Type B pancreatic cell (in vitro differentiated cells): Measurements from ENCODE around the gene OSBPL5. TPM values are rescaled to one million over a fixed set of nuclear protein-coding genes. Genes with fewer than 3 reads are reported as not detected.

Experiments used
- DNase-seq: peaks from one replicate; pipeline ENCODE4 v3.0.0; 2021; ENCODE audit warnings: mixed read lengths; ENCODE audit not compliant: unreplicated experiment; ENCODE audit errors: extremely low spot score
- H3K27ac Mint-ChIP-seq: 2 replicates; pipeline ENCODE4 v1.8.0; 2021; ENCODE audit warnings: mild to moderate bottlenecking, mixed read lengths
- H3K27me3 Mint-ChIP-seq: 2 replicates; pipeline ENCODE4 v1.8.0; 2021; ENCODE audit warnings: mixed read lengths
- H3K36me3 Mint-ChIP-seq: 2 replicates; pipeline ENCODE4 v1.8.0; 2021; ENCODE audit warnings: mixed read lengths
- H3K4me1 Mint-ChIP-seq: one replicate; pipeline ENCODE4 v1.8.0; 2021; ENCODE audit warnings: mixed read lengths; ENCODE audit not compliant: unreplicated experiment
- H3K4me3 Mint-ChIP-seq: 2 replicates; pipeline ENCODE4 v1.8.0; 2021; ENCODE audit warnings: mild to moderate bottlenecking, mixed read lengths
- H3K9me3 Mint-ChIP-seq: 2 replicates; pipeline ENCODE4 v1.8.0; 2021; ENCODE audit warnings: mixed read lengths
- total RNA-seq: library from RNA; stranded (reverse); gene quantifications from 2 replicates; pipeline ENCODE4 v1.2.1, GENCODE V29; 2021; ENCODE audit warnings: low replicate concordance
- TF ChIP-seq, protein P1 (sequence below): fragments of 200-600 bp; sonication (generic); conservative IDR thresholded peaks from 2 replicates; pipeline ENCODE4 v1.5.0; 2021; ENCODE audit warnings: antibody characterized with exemption, mild to moderate bottlenecking

The OSBPL5 gene
- total RNA-seq, 1 donor from 2014 or later, result 33.1 TPM

- DNase-seq, result peak; percentile 31
- H3K4me1 Mint-ChIP-seq, result no peaks in the 10 kb centered on the region
- H3K9me3 Mint-ChIP-seq, result no peaks in the 10 kb centered on the region
- no peak overlapping the region for H3K4me3 Mint-ChIP-seq
- peak overlapping the region; percentile 63 for H3K27ac Mint-ChIP-seq
- TF ChIP-seq, protein P1, sequence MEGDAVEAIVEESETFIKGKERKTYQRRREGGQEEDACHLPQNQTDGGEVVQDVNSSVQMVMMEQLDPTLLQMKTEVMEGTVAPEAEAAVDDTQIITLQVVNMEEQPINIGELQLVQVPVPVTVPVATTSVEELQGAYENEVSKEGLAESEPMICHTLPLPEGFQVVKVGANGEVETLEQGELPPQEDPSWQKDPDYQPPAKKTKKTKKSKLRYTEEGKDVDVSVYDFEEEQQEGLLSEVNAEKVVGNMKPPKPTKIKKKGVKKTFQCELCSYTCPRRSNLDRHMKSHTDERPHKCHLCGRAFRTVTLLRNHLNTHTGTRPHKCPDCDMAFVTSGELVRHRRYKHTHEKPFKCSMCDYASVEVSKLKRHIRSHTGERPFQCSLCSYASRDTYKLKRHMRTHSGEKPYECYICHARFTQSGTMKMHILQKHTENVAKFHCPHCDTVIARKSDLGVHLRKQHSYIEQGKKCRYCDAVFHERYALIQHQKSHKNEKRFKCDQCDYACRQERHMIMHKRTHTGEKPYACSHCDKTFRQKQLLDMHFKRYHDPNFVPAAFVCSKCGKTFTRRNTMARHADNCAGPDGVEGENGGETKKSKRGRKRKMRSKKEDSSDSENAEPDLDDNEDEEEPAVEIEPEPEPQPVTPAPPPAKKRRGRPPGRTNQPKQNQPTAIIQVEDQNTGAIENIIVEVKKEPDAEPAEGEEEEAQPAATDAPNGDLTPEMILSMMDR, result no peak
- H3K36me3 Mint-ChIP-seq, result peaks cover 8% of the 10 kb centered on the region
- no peaks in the 10 kb centered on the region for H3K27me3 Mint-ChIP-seq
Observed at GRCh38 chr11:3101921-3102640, 63.0 kb downstream of the OSBPL5 start.

- TF ChIP-seq, protein P1, result no peak
- Mint-ChIP-seq H3K4me1 (peaks cover 4% of the 10 kb centered on the region), H3K9me3 (no peaks in the 10 kb centered on the region), H3K36me3 (peaks cover 12% of the 10 kb centered on the region), H3K27me3 (no peaks in the 10 kb centered on the region), H3K4me3 (no peak overlapping the region), H3K27ac (no peak overlapping the region)
- DNase-seq, result no peak
Observed at GRCh38 chr11:3099178-3099577, 65.9 kb downstream of the OSBPL5 start.

DNA sequence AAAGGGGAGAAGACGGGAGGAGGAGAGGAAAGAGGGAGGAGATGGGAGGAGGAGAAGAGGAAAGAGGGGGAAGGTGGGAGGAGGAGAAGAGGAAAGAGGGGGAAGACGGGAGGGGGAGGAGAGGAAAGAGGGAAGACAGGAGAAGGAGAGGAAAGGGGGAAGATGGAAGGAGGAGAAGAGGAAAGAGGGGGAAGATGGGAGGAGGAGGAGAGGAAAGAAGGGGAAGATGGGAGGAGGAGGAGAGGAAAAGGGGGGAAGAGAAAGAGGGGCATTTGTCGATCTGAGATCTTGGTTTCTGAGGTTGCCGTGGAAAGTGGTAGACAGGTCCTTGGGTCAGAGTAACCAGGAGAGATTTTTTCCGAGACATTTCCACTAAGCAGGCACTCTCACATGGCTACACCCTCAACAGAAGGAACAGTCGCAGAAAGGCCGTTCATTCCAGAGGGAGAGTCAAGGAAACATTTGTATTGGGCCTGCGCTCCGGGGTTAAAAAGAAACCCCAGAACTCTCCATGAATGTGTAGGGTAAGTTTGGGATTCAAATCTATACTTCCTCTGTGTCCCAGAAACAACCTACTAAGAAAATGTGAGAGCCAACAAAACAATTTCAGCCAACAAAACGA lies 68.1 kb downstream of the OSBPL5 start:
- H3K4me3 Mint-ChIP-seq, result no peak overlapping the region

GRCh38 chr11:3095712-3096361 lies 69.3 kb downstream of the OSBPL5 start:
- peak; percentile 43 for DNase-seq
- peaks cover 4% of the 10 kb centered on the region for H3K4me1 Mint-ChIP-seq
- no peak overlapping the region for H3K27ac Mint-ChIP-seq
- TF ChIP-seq, protein P1, result no peak
- no peak overlapping the region for H3K4me3 Mint-ChIP-seq
- H3K9me3 Mint-ChIP-seq, result no peaks in the 10 kb centered on the region
- H3K27me3 Mint-ChIP-seq, result no peaks in the 10 kb centered on the region
- peaks cover 12% of the 10 kb centered on the region for H3K36me3 Mint-ChIP-seq

More for the DNA sequence above, 68.1 kb downstream of the OSBPL5 start:
- TF ChIP-seq, protein P1, result no peak
- Mint-ChIP-seq H3K27me3 (no peaks in the 10 kb centered on the region), H3K9me3 (no peaks in the 10 kb centered on the region), H3K27ac (no peak overlapping the region), H3K36me3 (peaks cover 12% of the 10 kb centered on the region), H3K4me1 (peaks cover 4% of the 10 kb centered on the region)
- DNase-seq, result no peak

- H3K27ac Mint-ChIP-seq, result no peak overlapping the region
- H3K9me3 Mint-ChIP-seq, result no peaks in the 10 kb centered on the region
- TF ChIP-seq, protein P1, result no peak
- no peaks in the 10 kb centered on the region for H3K27me3 Mint-ChIP-seq
- peaks cover 4% of the 10 kb centered on the region for H3K4me1 Mint-ChIP-seq
- no peak overlapping the region for H3K4me3 Mint-ChIP-seq
- H3K36me3 Mint-ChIP-seq, result peaks cover 12% of the 10 kb centered on the region
- DNase-seq, result peak; percentile 61
Observed at GRCh38 chr11:3094223-3094824, 70.8 kb downstream of the OSBPL5 start.
